H54 (cell line): ENCODE measurements around the gene KRTAP4-16.
"Not testable (repeated sequence)": the region's sequence is repeated elsewhere in the genome, so short reads cannot be mapped to it uniquely, and the experiment has no call there.

Experiments used
- DNase-seq: peaks from one replicate; pipeline ENCODE4 v3.0.0; 2011; ENCODE audit warnings: low spot score, mixed read lengths; ENCODE audit not compliant: insufficient read length
- FAIRE-seq: peaks from 3 replicates; lab custom pipeline; 2011; peaks lifted over from hg19 to GRCh38; lab: Jason Lieb, UNC
- POLR2A ChIP-seq: IDR thresholded peaks from 2 replicates; pipeline ENCODE4 v1.6.1; 2011; ENCODE audit warnings: low read depth, mild to moderate bottlenecking, low read length

KRTAP4-16 gene

GRCh38 chr17:41067281-41067680 is 34.7 kb downstream of the KRTAP4-16 start:
- no peak for DNase-seq
- FAIRE-seq, result no peak

GRCh38 chr17:41065829-41066624 is 36.0 kb downstream of the KRTAP4-16 start, which contains the start of gene KRTAP2-4:
TSS of gene KRTAP2-4 (minus strand) at chr17:41065879. CDS start at chr17:41065845, 34 bp downstream.
- peak; percentile 45 for FAIRE-seq

More at GRCh38 chr17:41067281-41067680, 34.7 kb downstream of the KRTAP4-16 start:
- no peak for TF ChIP-seq POLR2A

GRCh38 chr17:41065016-41065689 is 36.9 kb downstream of the KRTAP4-16 start:
- not testable (repeated sequence) for DNase-seq, FAIRE-seq

More at GRCh38 chr17:41065829-41066624, 36.0 kb downstream of the KRTAP4-16 start, which contains the start of gene KRTAP2-4:
- DNase-seq, result peak; percentile 30
- TF ChIP-seq POLR2A, result no peak

GRCh38 chr17:41064301-41064700 is 37.7 kb downstream of the KRTAP4-16 start:
- no peak for TF ChIP-seq POLR2A
- no peak for DNase-seq
- FAIRE-seq, result no peak

- TF ChIP-seq POLR2A, result no peak
- FAIRE-seq (no peak), DNase-seq (no peak)
Measured at GRCh38 chr17:41063449-41063848, 38.6 kb downstream of the KRTAP4-16 start.

- peak; percentile 26 for DNase-seq
- FAIRE-seq, result peak; percentile 50
- no peak for TF ChIP-seq POLR2A
Measured at GRCh38 chr17:41061964-41062363, 40.0 kb downstream of the KRTAP4-16 start.

GRCh38 chr17:41060052-41060604 is 41.9 kb downstream of the KRTAP4-16 start, which contains the start of gene KRTAP2-3:
TSS of gene KRTAP2-3 (minus strand) at chr17:41060114. CDS start at chr17:41060050, 64 bp downstream.
- DNase-seq, result peak; percentile 45
- FAIRE-seq, result peak; percentile 90
- TF ChIP-seq POLR2A, result no peak

- DNase-seq, result peak; percentile 32
- FAIRE-seq, result not testable (repeated sequence)
Measured at GRCh38 chr17:41059276-41060051, 42.5 kb downstream of the KRTAP4-16 start.

GRCh38 chr17:41058741-41059140 is 43.3 kb downstream of the KRTAP4-16 start:
- DNase-seq, result no peak
- peak; percentile 45 for FAIRE-seq
- TF ChIP-seq POLR2A, result no peak

- DNase-seq, result no peak
- TF ChIP-seq POLR2A, result no peak
- FAIRE-seq, result no peak
Measured at GRCh38 chr17:41057547-41057946, 44.5 kb downstream of the KRTAP4-16 start.

- not testable (repeated sequence) for FAIRE-seq, DNase-seq
Measured at GRCh38 chr17:41055130-41055529, 46.9 kb downstream of the KRTAP4-16 start, which contains the start of gene KRTAP2-2. TSS of gene KRTAP2-2 (minus strand) at chr17:41055230. CDS start at chr17:41055211, 19 bp downstream.

GRCh38 chr17:41054556-41054955 is 47.5 kb downstream of the KRTAP4-16 start:
- FAIRE-seq, DNase-seq: not testable (repeated sequence)

- TF ChIP-seq POLR2A, result no peak
- DNase-seq (no peak), FAIRE-seq (no peak)
Measured at GRCh38 chr17:41054025-41054424, 48.0 kb downstream of the KRTAP4-16 start.
